GM12878 (cell line): Measurements from ENCODE around the gene THRAP3. TPM values are rescaled to one million over a fixed set of nuclear protein-coding genes. Genes with fewer than 3 reads are reported as not detected.
A peak's percentile ranks its signal among the peaks of the same experiment; 100 is the strongest.

Experiments
- ATAC-seq: fragments of 200-7000 bp; cut with Tn5 transposase; 3 replicates; pipeline ENCODE4 v1.9.1; 2020; ENCODE audit warnings: mild to moderate bottlenecking, moderate library complexity
- BruUV-seq: library from RNA; stranded (reverse); fragments of 400-500 nt; replicated peaks from 2 replicates; lab custom pipeline; 2021; lab: Mats Ljungman, UMichigan
- CTCF ChIA-PET: fragments of 300-600 bp; sonication (Branson Sonifier 250); formaldehyde crosslinking; extraction: SDS; loops from one replicate; lab custom pipeline; 2021; ENCODE audit warnings: inconsistent platforms; lab: Yijun Ruan, JAX
- POLR2A ChIA-PET: fragments of 350-600 bp; formaldehyde crosslinking; extraction: SDS; loops from one replicate; lab custom pipeline; 2021; ENCODE audit warnings: inconsistent platforms; lab: Charles Lee
- RAD21 ChIA-PET: fragments of 300-600 bp; sonication (Branson Sonifier 250); formaldehyde crosslinking; loops from one replicate; lab custom pipeline; 2023; ENCODE audit warnings: antibody characterized with exemption; ENCODE audit not compliant: unreplicated experiment; lab: Charles Lee
- SMC1A ChIA-PET: fragments of 300-600 bp; sonication (Branson Sonifier 250); formaldehyde crosslinking; loops from one replicate; lab custom pipeline; 2023; ENCODE audit not compliant: unreplicated experiment, uncharacterized antibody; lab: Charles Lee
- DNase-seq: peaks from one replicate; pipeline ENCODE4 v3.0.0-alpha.2; 2011; ENCODE audit warnings: low read depth, low spot score
- FAIRE-seq: peaks from 3 replicates; lab custom pipeline; 2011; peaks lifted over from hg19 to GRCh38; lab: Jason Lieb, UNC
- H2AFZ ChIP-seq: 2 replicates; pipeline ENCODE4 v1.6.0; 2011; ENCODE audit warnings: low read depth, low read length, control low read depth; ENCODE audit not compliant: control insufficient read depth
- H3K27ac ChIP-seq: 2 replicates; pipeline ENCODE4 v1.5.1; 2011; ENCODE audit warnings: control low read depth; ENCODE audit not compliant: control insufficient read depth, insufficient read depth
- H3K27me3 ChIP-seq, 2 experiments: replicated peaks in 1 of 2; 2 replicates each; pipeline versions ENCODE4 v1.6.0 to v1.6.1; 2011; ENCODE audit warnings: low read length in 1 of 2; ENCODE audit not compliant: control insufficient read depth in 2 of 2, insufficient read depth in 2 of 2
- H3K36me3 ChIP-seq, 2 experiments: 2 replicates each; pipeline ENCODE4 v1.5.1; 2011; ENCODE audit warnings: low read length in 1 of 2; ENCODE audit not compliant: control insufficient read depth in 2 of 2, insufficient read depth in 2 of 2
- H3K4me1 ChIP-seq: 2 replicates; pipeline ENCODE4 v1.6.1; 2011; ENCODE audit warnings: mild to moderate bottlenecking, low read length, moderate library complexity, mixed read lengths; ENCODE audit not compliant: control insufficient read depth, insufficient read depth
- H3K4me2 ChIP-seq: 2 replicates; pipeline ENCODE4 v1.6.0; 2011; ENCODE audit warnings: control low read depth; ENCODE audit not compliant: control insufficient read depth, insufficient read depth
- H3K4me3 ChIP-seq: fragments of 200-600 bp; sonication (generic); 2 replicates; pipeline ENCODE4 v1.5.1; 2016
- H3K79me2 ChIP-seq: 2 replicates; pipeline ENCODE4 v1.6.0; 2011; ENCODE audit warnings: low read length; ENCODE audit not compliant: control insufficient read depth, insufficient read depth
- H3K9ac ChIP-seq: 2 replicates; pipeline ENCODE4 v1.8.0; 2011; ENCODE audit warnings: low read length, control low read depth, mixed read lengths; ENCODE audit not compliant: control insufficient read depth, insufficient read depth
- H3K9me3 ChIP-seq: replicated peaks from 3 replicates; pipeline ENCODE4 v1.5.1; 2011; ENCODE audit warnings: mild to moderate bottlenecking, low read length; ENCODE audit not compliant: control insufficient read depth, insufficient read depth
- H4K20me1 ChIP-seq: 2 replicates; pipeline ENCODE4 v1.6.0; 2011; ENCODE audit not compliant: control insufficient read depth, insufficient read depth
- CEBPZ ChIP-seq: fragments of 150-350 bp; IDR thresholded peaks from 2 replicates; pipeline ENCODE4 v1.6.1; 2016; ENCODE audit warnings: low read depth, low read length
- CREM ChIP-seq: IDR thresholded peaks from 2 replicates; pipeline ENCODE4 v1.6.1; 2014; ENCODE audit warnings: antibody characterized with exemption, low read depth
- E2F4 ChIP-seq: IDR thresholded peaks from 2 replicates; pipeline ENCODE4 v1.6.1; 2012; ENCODE audit warnings: low read depth, low read length, improper control_type of control experiment
- ESRRA ChIP-seq: IDR thresholded peaks from 2 replicates; pipeline ENCODE4 v1.6.1; 2012; ENCODE audit warnings: mild to moderate bottlenecking, low read length, improper control_type of control experiment
- GABPA ChIP-seq: IDR thresholded peaks from 2 replicates; pipeline ENCODE4 v1.6.1; 2014; ENCODE audit warnings: antibody characterized with exemption, low read depth, mild to moderate bottlenecking, inconsistent platforms
- HSF1 ChIP-seq: fragments of 150-350 bp; IDR thresholded peaks from 2 replicates; pipeline ENCODE4 v1.6.1; 2014; ENCODE audit warnings: mild to moderate bottlenecking, low read depth, low read length
- IKZF1 ChIP-seq: fragments of 450-650 bp; conservative IDR thresholded peaks from 2 replicates; pipeline ENCODE4 v1.6.1; 2017; ENCODE audit warnings: antibody characterized with exemption, mild to moderate bottlenecking
- IKZF2 ChIP-seq, 2 experiments: fragments of 450-650 bp; IDR thresholded peaks; 2 replicates each; pipeline ENCODE4 v1.6.1; 2017; ENCODE audit warnings: mild to moderate bottlenecking in 2 of 2, moderate library complexity in 2 of 2
- NBN ChIP-seq: fragments of 450-650 bp; IDR thresholded peaks from 2 replicates; pipeline ENCODE4 v1.6.1; 2016
- SP1 ChIP-seq: IDR thresholded peaks from one replicate; pipeline ENCODE4 v1.6.1; 2011; ENCODE audit warnings: low read depth, low read length
- STAT3 ChIP-seq: IDR thresholded peaks from 2 replicates; pipeline ENCODE4 v1.6.1; 2011; ENCODE audit warnings: low read depth, low read length, improper control_type of control experiment
- YBX1 ChIP-seq: fragments of 450-650 bp; IDR thresholded peaks from 2 replicates; pipeline ENCODE4 v1.6.1; 2016; ENCODE audit warnings: antibody characterized with exemption
- ZBTB40 ChIP-seq: fragments of 450-650 bp; IDR thresholded peaks from 2 replicates; pipeline ENCODE4 v1.6.1; 2016; ENCODE audit warnings: mild to moderate bottlenecking, moderate library complexity, borderline replicate concordance
- WGBS: methylation state at CpG from one replicate; pipeline ENCODE4 v1.1.6; 2016; ENCODE audit warnings: low lambda C conversion rate; ENCODE audit not compliant: insufficient replicate concordance, insufficient coverage; ENCODE audit errors: missing lambda C conversion rate; 5-methylcytosine and 5-hydroxymethylcytosine counted together
- in situ Hi-C: fragments of 300-500 bp; cut with MboI; formaldehyde crosslinking; loops from 9 replicates; pipeline ENCODE4 v1.14.3; 2018; ENCODE audit warnings: mixed read lengths
- intact Hi-C: fragments of 100-400 bp; cut with micrococcal nuclease; formaldehyde crosslinking; loops from one replicate; pipeline ENCODE4 v1.14.2; 2022; ENCODE audit not compliant: unreplicated experiment
- polyA plus RNA-seq, 11 experiments: library from polyadenylated mRNA; depleted of rRNA in 4 of 11; unstranded in 6 of 11; stranded (reverse) in 5 of 11; fragments of >200 nt; fragmentation: Nextera tagmentation in 4 of 11; fragmentation: Illumina TruSeq in 1 of 11; extraction: Ambion mirVana in 4 of 11; extraction: Trizol in 1 of 11; gene quantifications; 1 replicate in 1 of 11; 2 replicates in 10 of 11; pipeline versions ENCODE4 v1.2.1 to v1.2.3, GENCODE V29; 2011 to 2016; ENCODE audit warnings: inconsistent platforms in 2 of 11, missing spikeins in 2 of 11, low read depth in 1 of 11
- total RNA-seq, 4 experiments: library from RNA; depleted of rRNA in 3 of 4; stranded (reverse); fragments of >200 nt in 3 of 4; fragmentation: Illumina TruSeq in 1 of 4; extraction: Trizol in 1 of 4; gene quantifications; 2 replicates each; pipeline versions ENCODE4 v1.2.1 to v1.2.3, GENCODE V29; 2013 to 2021

THRAP3 gene
- total and polyA plus RNA-seq, 10 of the 15 experiments (the other 5 are each of a cell fraction or from before 2014, with no cell fraction given), result 76.3 to 173 (median 136) TPM

- no peak for TF ChIP-seq YBX1
These were observed 33.1 kb downstream of the THRAP3 start (continued) for GRCh38 chr1:36257375-36257767.

GRCh38 chr1:36258960-36259344, 34.7 kb downstream of the THRAP3 start:
- Histone ChIP-seq H3K4me2 (no peak overlapping the region), H3K9ac (no peak overlapping the region), H3K36me3 (peaks cover 0 to 16% of the 10 kb centered on the region in 2 experiments; a peak in 3 of 4 replicates), H3K4me1 (peaks cover 21% of the 10 kb centered on the region), H4K20me1 (no peaks in the 10 kb centered on the region), H3K4me3 (no peak overlapping the region), H3K27ac (peak overlapping the region; percentile 52), H3K27me3 (no peaks in the 10 kb centered on the region), H3K79me2 (peaks cover 48% of the 10 kb centered on the region), H3K9me3 (no peaks in the 10 kb centered on the region), H2AFZ (no peak overlapping the region)
- FAIRE-seq (no peak), ATAC-seq (no peak), DNase-seq (no peak)
- RAD21 ChIA-PET, result interaction anchor here (1.0 kb wide), 1 partner anchor 10 kb away, joined by 3 read pairs; no protein-coding TSS in a partner anchor
- 100% methylated on average over 1 of the region's 1 CpG for WGBS
- intact Hi-C loops, result no loop called here
- SMC1A ChIA-PET, result interaction anchor here (1.4 to 1.5 kb wide), 2 partner anchors 10 to 27 kb away, joined by 3 to 4 read pairs; no protein-coding TSS in a partner anchor
- BruUV-seq, result no TSS peak
- in situ Hi-C loops, result no loop called here
- POLR2A ChIA-PET, result interaction anchor here (1.0 kb wide), 1 partner anchor 20 kb away, joined by 4 read pairs; no protein-coding TSS in a partner anchor
- CTCF ChIA-PET, result interaction anchor here (0.9 to 1.0 kb wide), 2 partner anchors 27 to 70 kb away, joined by 3 read pairs; no protein-coding TSS in a partner anchor
- TF ChIP-seq IKZF1 (no peak), GABPA (no peak), STAT3 (no peak), CREM (no peak), IKZF2 (IDR thresholded peaks at IDR 0.05) (no peak), NBN (no peak), SP1 (no peak), E2F4 (no peak), HSF1 (no peak), ZBTB40 (no peak), ESRRA (no peak), CEBPZ (no peak)
